Liver (tissue), 9 donors: ENCODE data around the gene FAXDC2. TPM values are rescaled to one million over a fixed set of nuclear protein-coding genes. Genes with fewer than 3 reads are reported as not detected.
A peak's percentile ranks its signal among the peaks of the same experiment; 100 is the strongest.

ENCODE experiments used
- DNase-seq: peaks from one replicate; pipeline ENCODE4 v3.0.0-alpha.2; 2017; ENCODE audit warnings: low spot score
- H3K27ac ChIP-seq, 2 donors: one replicate each; pipeline ENCODE4 v1.7.0; 2013; ENCODE audit warnings: inconsistent platforms in 2 of 2, low read length in 2 of 2, control low read depth in 1 of 2, low read depth in 1 of 2, mild to moderate bottlenecking in 1 of 2
- H3K27me3 ChIP-seq, 4 donors: one replicate each; pipeline versions ENCODE4 v1.6.1 to v1.7.0; 2013; ENCODE audit warnings: low read length in 3 of 4, inconsistent platforms in 1 of 4, mild to moderate bottlenecking in 1 of 4, moderate library complexity in 1 of 4; ENCODE audit not compliant: control insufficient read depth in 4 of 4, insufficient read depth in 4 of 4
- H3K36me3 ChIP-seq, 4 donors: one replicate each; pipeline versions ENCODE4 v1.6.1 to v1.7.0; 2013; ENCODE audit warnings: low read length in 3 of 4, mild to moderate bottlenecking in 3 of 4, low read depth in 1 of 4, moderate library complexity in 1 of 4; ENCODE audit not compliant: control insufficient read depth in 4 of 4, insufficient read depth in 3 of 4
- H3K4me1 ChIP-seq, 4 donors: one replicate each; pipeline versions ENCODE4 v1.6.1 to v1.7.0; 2013; ENCODE audit warnings: low read length in 3 of 4, mild to moderate bottlenecking in 3 of 4, moderate library complexity in 1 of 4; ENCODE audit not compliant: control insufficient read depth in 4 of 4, insufficient read depth in 4 of 4
- H3K4me3 ChIP-seq, 3 donors: one replicate each; pipeline versions ENCODE4 v1.6.1 to v1.7.0; 2013; ENCODE audit warnings: low read length in 3 of 3, control low read depth in 1 of 3, low read depth in 1 of 3, mild to moderate bottlenecking in 1 of 3
- H3K9ac ChIP-seq, 2 donors: one replicate each; pipeline ENCODE4 v1.7.0; 2013; ENCODE audit warnings: low read length in 2 of 2, mild to moderate bottlenecking in 2 of 2, moderate library complexity in 2 of 2, control low read depth in 1 of 2, low read depth in 1 of 2
- H3K9me3 ChIP-seq, 4 donors: one replicate each; pipeline versions ENCODE4 v1.6.1 to v1.7.0; 2013; ENCODE audit warnings: low read length in 3 of 4; ENCODE audit not compliant: control insufficient read depth in 4 of 4
- ATF3 ChIP-seq: IDR thresholded peaks from 2 replicates; pipeline ENCODE4 v1.6.1; 2016; ENCODE audit warnings: antibody characterized with exemption
- CTCF ChIP-seq: fragments of 150-350 bp; IDR thresholded peaks from 2 replicates; pipeline ENCODE4 v1.5.1; 2017; ENCODE audit warnings: improper control_type of control experiment, low read depth, low read length; ENCODE audit not compliant: missing input control
- FOXA1 ChIP-seq: IDR thresholded peaks from 2 replicates; pipeline ENCODE4 v1.6.1; 2016; ENCODE audit warnings: antibody characterized with exemption
- FOXA2 ChIP-seq: IDR thresholded peaks from 2 replicates; pipeline ENCODE4 v1.6.1; 2016; ENCODE audit warnings: antibody characterized with exemption
- GABPA ChIP-seq, 2 donors: IDR thresholded peaks in 1 of 2; conservative IDR thresholded peaks in 1 of 2; 2 replicates each; pipeline ENCODE4 v1.6.1; 2016; ENCODE audit warnings: antibody characterized with exemption in 2 of 2, mild to moderate bottlenecking in 1 of 2, moderate library complexity in 1 of 2
- HNF4G ChIP-seq: IDR thresholded peaks from 2 replicates; pipeline ENCODE4 v1.6.1; 2016; ENCODE audit warnings: antibody characterized with exemption
- JUND ChIP-seq, 2 donors: IDR thresholded peaks; 2 replicates each; pipeline ENCODE4 v1.6.1; 2016; ENCODE audit warnings: antibody characterized with exemption in 2 of 2
- NR2F2 ChIP-seq: IDR thresholded peaks from 2 replicates; pipeline ENCODE4 v1.6.1; 2016; ENCODE audit warnings: antibody characterized with exemption
- RAD21 ChIP-seq, 2 donors: IDR thresholded peaks; 2 replicates each; pipeline ENCODE4 v1.6.1; 2016; ENCODE audit warnings: antibody characterized with exemption in 2 of 2, mild to moderate bottlenecking in 2 of 2
- REST ChIP-seq: IDR thresholded peaks from 2 replicates; pipeline ENCODE4 v1.6.1; 2016; ENCODE audit warnings: antibody characterized with exemption, mild to moderate bottlenecking
- RXRA ChIP-seq, 2 donors: IDR thresholded peaks; 2 replicates each; pipeline ENCODE4 v1.6.1; 2017 to 2018; ENCODE audit warnings: antibody characterized with exemption in 2 of 2, mild to moderate bottlenecking in 1 of 2
- SP1 ChIP-seq: IDR thresholded peaks from 2 replicates; pipeline ENCODE4 v1.6.1; 2018; ENCODE audit warnings: antibody characterized with exemption, mild to moderate bottlenecking
- TAF1 ChIP-seq: conservative IDR thresholded peaks from 2 replicates; pipeline ENCODE4 v1.6.1; 2016; ENCODE audit warnings: antibody characterized with exemption, mild to moderate bottlenecking
- YY1 ChIP-seq: IDR thresholded peaks from 2 replicates; pipeline ENCODE4 v1.6.1; 2016; ENCODE audit warnings: antibody characterized with exemption, mild to moderate bottlenecking
- WGBS: extraction: QIAGEN DNeasy Blood & Tissue Kit; methylation state at CpG from one replicate; pipeline ENCODE4 v1.1.7; 2013; 5-methylcytosine and 5-hydroxymethylcytosine counted together
- polyA plus RNA-seq, 2 donors: library from polyadenylated mRNA; stranded (reverse) in 1 of 2; unstranded in 1 of 2; fragments of 200-250 nt in 1 of 2; fragments of >200 nt in 1 of 2; fragmentation: Nextera tagmentation in 1 of 2; extraction: Ambion mirVana in 1 of 2; gene quantifications; one replicate each; pipeline versions ENCODE4 v1.2.1 to v1.2.3, GENCODE V29; 2013 to 2015
- total RNA-seq, 2 donors: library from RNA; depleted of rRNA; stranded (reverse); fragments of >200 nt; gene quantifications; one replicate each; pipeline ENCODE4 v1.2.3, GENCODE V29; 2014
- donor health status: healthy.
- donor health status: healthy.
- donor health status: healthy.
- donor health status: healthy.
- donor health status: healthy.

Gene FAXDC2
- total and polyA plus RNA-seq, 4 donors: 27.5 to 110 (median 64.5) TPM

- Histone ChIP-seq H3K9me3 (no peaks in the 10 kb centered on the region), H3K27ac (no peak overlapping the region), H3K36me3 (peaks cover 3 to 37% (median 32%) of the 10 kb centered on the region in 4 donors), H3K27me3 (no peaks in the 10 kb centered on the region), H3K4me1 (peaks cover 0 to 2% (median 0%) of the 10 kb centered on the region in 4 donors), H3K4me3 (no peak overlapping the region), H3K9ac (no peak overlapping the region)
- no peak for DNase-seq
- TF ChIP-seq YY1 (no peak), RAD21 (IDR thresholded peaks at IDR 0.05) (peak; percentile 47 to 74)
- 94% methylated on average over 5 of the region's 5 CpGs for WGBS
Measured at GRCh38 chr5:154868702-154869101, 18.3 kb upstream of the FAXDC2 start.

- 89% methylated on average over 2 of the region's 2 CpGs for WGBS
- no peak for DNase-seq
- TF ChIP-seq HNF4G (no peak), NR2F2 (no peak), TAF1 (no peak), CTCF (no peak), ATF3 (no peak), YY1 (no peak), RXRA (IDR thresholded peaks at IDR 0.05) (no peak), FOXA2 (no peak), SP1 (no peak), GABPA (IDR thresholded peaks at IDR 0.05 in 1 of 2, conservative IDR thresholded peaks at IDR 0.05 in 1 of 2) (no peak), FOXA1 (no peak), JUND (IDR thresholded peaks at IDR 0.05) (no peak), REST (no peak), RAD21 (IDR thresholded peaks at IDR 0.05) (no peak)
Measured at GRCh38 chr5:154866841-154867240, 16.4 kb upstream of the FAXDC2 start.

More at GRCh38 chr5:154866841-154867240, 16.4 kb upstream of the FAXDC2 start:
- no peaks in the 10 kb centered on the region for H3K27me3 ChIP-seq
- no peak overlapping the region for H3K27ac ChIP-seq
- H3K4me1 ChIP-seq: peaks cover 0 to 2% (median 0%) of the 10 kb centered on the region in 4 donors
- no peak overlapping the region for H3K9ac ChIP-seq
- no peak overlapping the region for H3K4me3 ChIP-seq
- H3K36me3 ChIP-seq: peaks cover 0 to 27% (median 23%) of the 10 kb centered on the region in 4 donors
- H3K9me3 ChIP-seq: no peaks in the 10 kb centered on the region
